Measurements from ENCODE around the gene MLXIP. TPM values are rescaled to one million over a fixed set of nuclear protein-coding genes. Genes with fewer than 3 reads are reported as not detected.
A peak's percentile ranks its signal among the peaks of the same experiment; 100 is the strongest.

Gene MLXIP
- total and polyA plus RNA-seq, 2 of the 8 experiments (the other 6 are each of a cell fraction or from before 2014, with no cell fraction given) = 5.5 to 40.5 TPM

DNA sequence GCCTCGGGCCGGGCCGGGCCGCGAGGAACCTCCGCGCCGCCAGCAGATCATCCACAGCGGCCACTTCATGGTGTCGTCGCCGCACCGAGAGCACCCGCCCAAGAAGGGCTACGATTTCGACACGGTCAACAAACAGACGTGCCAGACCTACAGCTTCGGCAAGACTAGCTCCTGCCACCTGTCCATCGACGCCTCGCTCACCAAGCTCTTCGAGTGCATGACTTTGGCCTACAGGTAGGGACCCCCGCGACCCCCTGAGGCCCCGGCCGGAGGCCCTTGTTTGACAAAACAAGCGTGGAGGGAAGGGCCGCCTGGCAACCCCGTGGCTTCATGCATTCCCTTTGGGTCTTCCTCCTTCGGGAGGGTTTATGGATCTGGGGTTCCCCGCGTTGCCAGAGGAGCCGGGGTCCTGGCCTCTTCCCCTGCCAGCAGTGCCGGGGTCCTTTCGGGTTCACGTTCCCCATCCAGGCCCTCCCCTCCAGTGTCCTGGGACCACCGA lies 526 bp downstream of the MLXIP start:
- H3K18ac ChIP-seq (ENCODE audit: extremely low read depth, low read length) = no peak overlapping the region; the same call in 1 of the 2 replicates
- H3K27ac ChIP-seq (ENCODE audit: low read depth, low read length) = no peak overlapping the region
- 0 out of 2 replicates have a peak overlapping the region, but pooled peaks have one; percentile 39 for H2BK12ac ChIP-seq (ENCODE audit: low read depth, low read length)
- H3K4me1 ChIP-seq (replicated peaks in 1 of 4; ENCODE audit: control insufficient read depth in 3 of 4, insufficient read depth in 4 of 4, low read length in 3 of 4) = peaks cover 4 to 8% (median 5%) of the 10 kb centered on the region in 4 experiments; a peak in 5 of 7 replicates
- no peak overlapping the region for H2BK120ac ChIP-seq (replicated peaks; ENCODE audit: low read depth, low read length)
- peaks cover 4 to 21% of the 10 kb centered on the region in 2 experiments; a peak in 3 of 4 replicates for H3K79me2 ChIP-seq (ENCODE audit: control insufficient read depth in 1 of 2, insufficient read depth in 2 of 2, low read length in 2 of 2)
- WGBS, 2 experiments (ENCODE audit: extremely low coverage in 1 of 2, insufficient coverage in 1 of 2, insufficient read length in 1 of 2, insufficient replicate concordance in 2 of 2, low coverage in 1 of 2, low lambda C conversion rate in 2 of 2, missing lambda C conversion rate in 1 of 2) = 8% methylated on average over 38 of the region's 38 CpGs; no CpG with 5 or more reads in 1 of the 2 experiments
- H3K4ac ChIP-seq (replicated peaks; ENCODE audit: insufficient read length, low read depth, low read length) = no peak overlapping the region
- ChIA-PET CTCF (ENCODE audit: partially characterized antibody) (interaction anchor here (3.8 kb wide), 1 partner anchor 45 kb away, joined by 26 read pairs; no protein-coding TSS in a partner anchor), POLR2A (ENCODE audit: partially characterized antibody) (interaction anchor here (1.3 to 2.0 kb wide), 5 partner anchors 10 to 146 kb away, joined by 3 to 20 read pairs (median 5); no protein-coding TSS in a partner anchor)
- H2BK15ac ChIP-seq (ENCODE audit: low read length) = no peak overlapping the region
- H4K5ac ChIP-seq (ENCODE audit: insufficient read length, low read depth, low read length) = no peak overlapping the region
- H3K14ac ChIP-seq (ENCODE audit: insufficient read length) = no peak overlapping the region
- peak overlapping the region; percentile 32; the same call in 1 of the 2 replicates for H4K8ac ChIP-seq (ENCODE audit: extremely low read depth, insufficient read depth, low read length)
- peak overlapping the region; percentile 87 to 98 for H3K4me2 ChIP-seq (ENCODE audit: insufficient read depth in 1 of 2, low read depth in 2 of 2, low read length in 2 of 2)
- peaks cover 13% of the 10 kb centered on the region; the same call in 1 of the 2 replicates for H3K23me2 ChIP-seq (ENCODE audit: low read depth, low read length)
- peaks cover 4 to 21% (median 19%) of the 10 kb centered on the region in 4 experiments; a peak in 6 of 7 replicates for H3K27me3 ChIP-seq (replicated peaks in 1 of 4; ENCODE audit: control insufficient read depth in 3 of 4, extremely low read depth in 1 of 4, insufficient read depth in 3 of 4, low read length in 3 of 4)
- H2AFZ ChIP-seq (ENCODE audit: low read length) = no peak overlapping the region
- no peak overlapping the region for H2AK5ac ChIP-seq (ENCODE audit: low read depth, low read length)
- no peak overlapping the region for H3K23ac ChIP-seq (ENCODE audit: insufficient read length)
- peaks cover 8% of the 10 kb centered on the region; the same call in 1 of the 2 replicates for H3K79me1 ChIP-seq (ENCODE audit: low read depth, low read length)
- no peak overlapping the region for H2BK20ac ChIP-seq (ENCODE audit: low read length)
- H4K91ac ChIP-seq (replicated peaks; ENCODE audit: insufficient read length, low read length) = no peak overlapping the region
- DNase-seq (ENCODE audit: low read depth in 1 of 2, low spot score in 2 of 2) (peak in 1 of 2 experiments; percentile 75), FAIRE-seq (no peak)
- peaks cover 0 to 4% of the 10 kb centered on the region in 2 experiments for H4K20me1 ChIP-seq (replicated peaks in 1 of 2; ENCODE audit: control insufficient read depth in 1 of 2, insufficient read depth in 2 of 2, low read length in 2 of 2)
- peak overlapping the region; percentile 34 to 63 (median 44); a peak in 6 of 7 replicates for H3K9ac ChIP-seq (replicated peaks in 1 of 4; ENCODE audit: extremely low read depth in 1 of 4, low read depth in 3 of 4, low read length in 3 of 4)
- H3K36me3 ChIP-seq (ENCODE audit: control insufficient read depth in 2 of 4, insufficient read depth in 4 of 4, low read length in 3 of 4) = no peaks in the 10 kb centered on the region; a peak in 1 of 8 replicates
- 0 out of 2 replicates have a peak overlapping the region, but pooled peaks have one; percentile 35 for H2BK5ac ChIP-seq (ENCODE audit: low read depth, low read length)
- H3K9me3 ChIP-seq (ENCODE audit: insufficient read depth in 2 of 2, low read depth in 1 of 2, low read length in 1 of 2) = no peaks in the 10 kb centered on the region
- H3K56ac ChIP-seq (replicated peaks; ENCODE audit: insufficient read length, low read depth, low read length) = no peak overlapping the region
- H3K4me3 ChIP-seq (ENCODE audit: extremely low read depth in 1 of 4, insufficient read depth in 2 of 4, low read depth in 3 of 4, low read length in 4 of 4) = peak overlapping the region; percentile 62 to 74 (median 68)
- TF ChIP-seq SAP30 (IDR thresholded peaks at IDR 0.05; ENCODE audit: insufficient read depth, insufficient replicate concordance, low read length) = no peak
- TF ChIP-seq JUND (IDR thresholded peaks at IDR 0.05; ENCODE audit: low read length) = no peak
- TF ChIP-seq EP300 (IDR thresholded peaks at IDR 0.05; ENCODE audit: borderline replicate concordance in 1 of 2, low read depth in 2 of 2, low read length in 2 of 2) = no peak
- peak; percentile 12 for TF ChIP-seq RNF2 (IDR thresholded peaks at IDR 0.05; ENCODE audit: borderline replicate concordance, low read depth, low read length, missing control alignments, poor library complexity, severe bottlenecking)
- peak; percentile 47 for TF ChIP-seq EZH2 (IDR thresholded peaks at IDR 0.05; ENCODE audit: low read depth, low read length, severe bottlenecking)
- TF ChIP-seq KDM1A (IDR thresholded peaks at IDR 0.05; ENCODE audit: borderline replicate concordance, low read length) = no peak
- TF ChIP-seq SUZ12 (IDR thresholded peaks at IDR 0.05; ENCODE audit: low read length) = no peak; the same call in 1 of the 2 replicates
- TF ChIP-seq, protein P1, sequence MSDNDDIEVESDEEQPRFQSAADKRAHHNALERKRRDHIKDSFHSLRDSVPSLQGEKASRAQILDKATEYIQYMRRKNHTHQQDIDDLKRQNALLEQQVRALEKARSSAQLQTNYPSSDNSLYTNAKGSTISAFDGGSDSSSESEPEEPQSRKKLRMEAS (IDR thresholded peaks at IDR 0.05) = peak; percentile 95
- TF ChIP-seq, protein P2, sequence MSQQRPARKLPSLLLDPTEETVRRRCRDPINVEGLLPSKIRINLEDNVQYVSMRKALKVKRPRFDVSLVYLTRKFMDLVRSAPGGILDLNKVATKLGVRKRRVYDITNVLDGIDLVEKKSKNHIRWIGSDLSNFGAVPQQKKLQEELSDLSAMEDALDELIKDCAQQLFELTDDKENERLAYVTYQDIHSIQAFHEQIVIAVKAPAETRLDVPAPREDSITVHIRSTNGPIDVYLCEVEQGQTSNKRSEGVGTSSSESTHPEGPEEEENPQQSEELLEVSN (IDR thresholded peaks at IDR 0.05) = peak; percentile 95
- no peak for TF ChIP-seq CHD2 (IDR thresholded peaks at IDR 0.05; ENCODE audit: low read length)
